SJCRH30 (cell line): ENCODE measurements around the gene VEPH1. TPM values are rescaled to one million over a fixed set of nuclear protein-coding genes. Genes with fewer than 3 reads are reported as not detected.
"Not testable (repeated sequence)": the region's sequence is repeated elsewhere in the genome, so short reads cannot be mapped to it uniquely, and the experiment has no call there.

Experiments
- DNase-seq, 2 experiments: peaks; one replicate each; pipeline ENCODE4 v3.0.0-alpha.2; 2015 to 2020
- H3K27ac ChIP-seq: fragments of 250-450 bp; sonication (Bioruptor Pico); 2 replicates; pipeline ENCODE4 v1.5.1; 2020; ENCODE audit warnings: mild to moderate bottlenecking, moderate library complexity
- H3K27me3 ChIP-seq: fragments of 250-450 bp; sonication (Bioruptor Pico); 2 replicates; pipeline ENCODE4 v1.5.1; 2020; ENCODE audit warnings: mild to moderate bottlenecking, moderate library complexity
- H3K36me3 ChIP-seq: fragments of 250-450 bp; sonication (Bioruptor Pico); 2 replicates; pipeline ENCODE4 v1.5.1; 2020; ENCODE audit warnings: mild to moderate bottlenecking, moderate library complexity
- H3K4me1 ChIP-seq: fragments of 250-450 bp; sonication (Bioruptor Pico); 2 replicates; pipeline ENCODE4 v1.5.1; 2020; ENCODE audit warnings: mild to moderate bottlenecking, moderate library complexity
- H3K4me3 ChIP-seq: fragments of 250-450 bp; sonication (Bioruptor Pico); 2 replicates; pipeline ENCODE4 v1.5.1; 2020; ENCODE audit warnings: mild to moderate bottlenecking, moderate library complexity
- H3K9me3 ChIP-seq: fragments of 250-450 bp; sonication (Bioruptor Pico); replicated peaks from 2 replicates; pipeline ENCODE4 v1.5.1; 2020; ENCODE audit warnings: mild to moderate bottlenecking, moderate library complexity
- total RNA-seq: library from RNA; depleted of rRNA; stranded (reverse); fragments of >200 nt; shearing (Covaris generic); gene quantifications from 2 replicates; pipeline ENCODE4 v1.2.3, GENCODE V29; 2014

The VEPH1 gene
- total RNA-seq, 1 experiment from 2014 or later, result not detected

DNA sequence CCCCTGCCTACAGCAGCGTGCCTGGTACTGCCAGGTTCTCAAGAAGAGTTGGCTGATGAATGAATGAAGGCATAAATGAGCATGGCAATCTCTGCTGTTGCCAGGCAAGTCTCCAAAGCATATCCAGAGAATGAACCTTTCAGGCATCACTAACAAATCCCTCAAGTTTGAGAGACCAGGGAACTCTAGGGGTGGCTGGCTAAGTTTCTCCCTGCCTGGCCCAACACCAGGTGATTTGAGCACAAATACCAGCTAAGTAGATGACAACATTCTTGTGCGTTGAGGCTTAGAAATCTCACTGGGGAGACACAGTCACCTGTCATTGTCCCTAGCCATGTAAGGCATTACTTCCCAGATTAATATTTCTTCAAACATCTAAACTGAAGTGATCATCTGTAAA, 147.9 kb downstream of the VEPH1 start:
- Histone ChIP-seq H3K27ac (no peak overlapping the region), H3K4me3 (no peak overlapping the region), H3K36me3 (no peaks in the 10 kb centered on the region), H3K4me1 (no peaks in the 10 kb centered on the region), H3K27me3 (no peaks in the 10 kb centered on the region), H3K9me3 (no peaks in the 10 kb centered on the region)
- no peak for DNase-seq

DNA sequence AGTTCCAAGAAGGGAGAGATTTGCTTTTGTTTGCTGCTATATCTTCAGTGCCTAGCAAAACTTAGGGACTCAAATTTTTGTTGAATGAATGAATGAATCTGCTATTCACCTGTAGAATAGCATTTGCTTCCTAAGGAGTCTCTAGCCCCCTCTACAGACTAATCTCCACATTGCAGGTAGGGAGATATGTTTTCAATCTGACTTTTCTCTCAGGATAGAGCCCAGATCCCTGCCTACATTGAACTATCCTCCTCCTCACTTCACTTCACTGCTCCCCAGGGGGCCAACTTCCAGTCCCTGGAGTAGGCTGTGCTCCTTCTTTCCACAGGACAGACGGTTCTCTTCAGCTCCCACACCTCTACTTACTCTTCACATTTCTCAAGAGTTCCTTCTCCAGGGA, 148.5 kb downstream of the VEPH1 start:
- H3K9me3 ChIP-seq, result no peaks in the 10 kb centered on the region
- H3K4me1 ChIP-seq, result no peaks in the 10 kb centered on the region
- no peaks in the 10 kb centered on the region for H3K27me3 ChIP-seq
- no peak overlapping the region for H3K27ac ChIP-seq
- H3K36me3 ChIP-seq, result no peaks in the 10 kb centered on the region
- peak in 1 of 2 experiments; percentile 23 for DNase-seq
- H3K4me3 ChIP-seq, result no peak overlapping the region

DNA sequence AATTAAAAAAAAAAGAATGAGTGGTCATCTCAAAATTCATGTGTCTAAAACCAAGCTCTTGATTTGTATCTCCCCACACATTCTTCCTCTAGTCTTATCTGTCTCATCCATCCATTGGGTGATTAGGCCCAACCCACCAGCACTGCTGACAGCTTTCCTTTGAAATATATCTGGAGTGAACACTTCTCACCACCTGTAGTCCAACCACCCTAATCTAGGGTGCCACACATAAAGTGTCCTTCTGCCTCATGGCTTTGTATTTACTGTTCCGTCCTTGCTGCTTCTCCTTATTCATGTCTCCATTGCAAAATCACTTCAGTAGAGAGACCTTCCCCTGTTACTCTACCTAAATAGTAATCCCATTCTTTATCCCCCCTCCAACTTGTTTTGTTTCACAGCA, 149.0 kb downstream of the VEPH1 start:
- DNase-seq, result no peak
- Histone ChIP-seq H3K4me1 (no peaks in the 10 kb centered on the region), H3K27me3 (no peaks in the 10 kb centered on the region), H3K27ac (no peak overlapping the region), H3K4me3 (no peak overlapping the region), H3K9me3 (no peaks in the 10 kb centered on the region), H3K36me3 (no peaks in the 10 kb centered on the region)

DNA sequence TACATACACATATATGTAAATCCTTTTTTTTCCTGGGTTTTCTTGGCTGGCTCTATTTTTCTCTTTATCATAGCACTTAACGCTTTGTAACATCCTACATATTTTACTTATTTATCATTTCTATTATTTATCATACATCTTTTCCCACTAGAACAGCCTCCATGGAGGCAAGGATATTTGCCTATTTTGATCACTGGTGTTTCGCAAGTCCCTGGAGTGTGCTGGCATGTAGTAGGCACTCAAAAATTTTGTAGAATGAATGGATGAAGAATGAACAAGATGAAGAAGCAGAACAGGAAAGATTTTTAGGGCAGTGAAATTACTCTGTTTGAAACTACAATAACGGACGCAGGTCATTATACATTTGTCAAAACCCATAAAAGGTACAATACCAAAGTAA, 149.6 kb downstream of the VEPH1 start:
- DNase-seq, result no peak
- no peak overlapping the region for H3K27ac ChIP-seq
- no peak overlapping the region for H3K4me3 ChIP-seq
- no peaks in the 10 kb centered on the region for H3K4me1 ChIP-seq
- H3K9me3 ChIP-seq, result no peaks in the 10 kb centered on the region
- no peaks in the 10 kb centered on the region for H3K27me3 ChIP-seq
- no peaks in the 10 kb centered on the region for H3K36me3 ChIP-seq

DNA sequence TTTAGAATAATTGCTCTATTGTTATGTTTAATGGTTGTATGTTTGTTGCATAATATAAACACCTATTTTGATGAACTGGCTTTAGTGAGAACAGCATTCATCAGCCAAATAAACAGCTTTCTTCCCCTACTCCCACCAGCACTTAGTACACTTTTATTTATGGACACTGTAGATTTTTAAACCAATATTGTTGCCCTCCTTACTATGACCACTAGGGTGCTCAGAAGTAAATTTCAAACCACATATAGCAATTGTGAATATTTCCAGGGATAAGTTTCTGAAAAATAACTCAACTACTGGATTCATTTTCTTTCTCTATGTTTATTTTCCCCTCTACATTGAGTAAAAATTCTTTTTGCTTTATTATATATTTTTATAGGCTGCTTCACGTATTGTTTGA, 151.2 kb downstream of the VEPH1 start:
- DNase-seq, result no peak
- Histone ChIP-seq H3K36me3 (no peaks in the 10 kb centered on the region), H3K27me3 (no peaks in the 10 kb centered on the region), H3K9me3 (no peaks in the 10 kb centered on the region), H3K27ac (no peak overlapping the region), H3K4me1 (no peaks in the 10 kb centered on the region), H3K4me3 (no peak overlapping the region)

DNA sequence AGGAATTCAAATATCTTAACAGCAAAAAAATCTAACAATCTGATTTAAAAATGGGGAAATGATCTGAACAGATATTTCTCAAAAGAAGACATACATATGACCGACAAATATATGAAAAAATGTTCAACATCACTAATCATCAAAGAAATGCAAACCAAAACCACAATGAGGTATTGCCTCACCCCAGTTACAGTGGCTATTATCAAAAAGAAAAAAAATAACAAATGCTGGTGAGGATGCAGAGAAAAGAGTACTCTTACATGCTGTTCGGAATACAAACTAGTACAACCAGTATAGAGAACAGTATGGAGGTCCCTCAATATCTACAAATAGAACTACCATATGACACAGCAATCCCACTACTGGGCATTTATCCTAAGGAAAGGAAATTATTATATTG, 152.6 kb downstream of the VEPH1 start:
- not testable (repeated sequence) for H3K36me3 ChIP-seq, H3K4me1 ChIP-seq, H3K9me3 ChIP-seq, H3K4me3 ChIP-seq, H3K27ac ChIP-seq, DNase-seq, H3K27me3 ChIP-seq

DNA sequence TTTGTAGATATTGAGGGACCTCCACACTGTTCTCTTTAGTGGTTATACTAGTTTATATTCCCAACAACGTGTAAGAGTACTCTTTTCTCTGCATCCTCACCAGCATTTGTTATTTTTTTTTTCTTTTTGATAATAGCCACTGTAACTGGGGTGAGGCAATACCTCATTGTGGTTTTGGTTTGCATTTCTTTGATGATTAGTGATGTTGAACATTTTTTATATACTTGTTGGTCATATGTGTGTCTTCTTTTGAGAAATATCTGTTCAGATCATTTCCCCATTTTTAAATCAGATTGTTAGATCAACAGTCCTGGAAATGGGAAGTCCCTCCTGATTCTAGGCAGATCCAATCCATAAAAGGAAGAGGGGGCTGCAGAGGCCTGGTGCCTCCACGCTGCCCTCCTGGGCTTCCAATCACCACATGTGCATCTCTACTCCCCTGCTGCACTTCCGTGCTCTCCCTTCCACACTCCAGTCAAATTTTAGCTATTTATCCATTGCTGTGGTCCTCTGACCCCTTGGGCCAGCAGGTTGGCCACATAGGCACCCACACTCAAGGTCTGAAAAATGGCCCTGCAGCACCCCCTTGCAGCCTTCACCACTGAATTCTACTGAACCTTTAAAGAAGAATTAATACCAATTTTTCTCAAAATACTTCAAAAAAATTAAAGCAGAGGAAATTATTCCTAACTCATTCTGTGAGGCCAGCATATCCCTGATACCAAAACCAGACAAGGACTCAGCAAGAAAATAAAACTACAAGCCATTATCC, 154.7 kb downstream of the VEPH1 start:
- not testable (repeated sequence) for DNase-seq, H3K4me1 ChIP-seq, H3K9me3 ChIP-seq, H3K4me3 ChIP-seq, H3K36me3 ChIP-seq, H3K27me3 ChIP-seq, H3K27ac ChIP-seq

DNA sequence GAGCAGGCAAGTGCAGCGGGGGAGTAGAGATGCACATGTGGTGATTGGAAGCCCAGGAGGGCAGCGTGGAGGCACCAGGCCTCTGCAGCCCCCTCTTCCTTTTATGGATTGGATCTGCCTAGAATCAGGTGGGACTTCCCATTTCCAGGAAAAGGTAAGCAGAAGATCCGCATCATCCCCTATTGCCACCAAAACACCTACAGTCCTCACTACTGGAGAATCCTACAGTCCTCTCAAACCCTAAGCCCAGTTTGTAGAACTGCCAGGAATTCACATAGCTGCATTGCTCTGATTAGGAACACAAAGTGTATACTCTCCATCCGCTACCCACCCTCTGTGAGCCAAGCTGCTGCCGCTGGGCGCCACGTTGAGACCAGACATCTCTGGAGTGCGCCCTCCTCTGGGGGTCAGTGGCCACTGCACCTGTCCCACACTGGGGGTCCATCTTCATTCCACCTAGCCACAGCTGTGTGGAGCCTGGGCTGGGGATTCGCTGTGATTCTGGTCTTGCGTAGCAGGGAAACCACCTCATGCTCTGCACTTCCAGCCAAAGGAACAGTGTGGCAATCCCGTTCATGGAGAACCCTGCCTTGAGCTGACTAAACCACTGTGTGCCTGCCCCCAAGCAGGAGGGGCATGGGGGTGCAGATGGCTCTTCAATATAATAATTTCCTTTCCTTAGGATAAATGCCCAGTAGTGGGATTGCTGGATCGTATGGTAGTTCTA, 155.5 kb downstream of the VEPH1 start:
- Histone ChIP-seq H3K27me3 (no peaks in the 10 kb centered on the region), H3K4me3 (no peak overlapping the region), H3K27ac (no peak overlapping the region), H3K9me3 (no peaks in the 10 kb centered on the region), H3K36me3 (no peaks in the 10 kb centered on the region), H3K4me1 (no peaks in the 10 kb centered on the region)
- peak; percentile 3 for DNase-seq

DNA sequence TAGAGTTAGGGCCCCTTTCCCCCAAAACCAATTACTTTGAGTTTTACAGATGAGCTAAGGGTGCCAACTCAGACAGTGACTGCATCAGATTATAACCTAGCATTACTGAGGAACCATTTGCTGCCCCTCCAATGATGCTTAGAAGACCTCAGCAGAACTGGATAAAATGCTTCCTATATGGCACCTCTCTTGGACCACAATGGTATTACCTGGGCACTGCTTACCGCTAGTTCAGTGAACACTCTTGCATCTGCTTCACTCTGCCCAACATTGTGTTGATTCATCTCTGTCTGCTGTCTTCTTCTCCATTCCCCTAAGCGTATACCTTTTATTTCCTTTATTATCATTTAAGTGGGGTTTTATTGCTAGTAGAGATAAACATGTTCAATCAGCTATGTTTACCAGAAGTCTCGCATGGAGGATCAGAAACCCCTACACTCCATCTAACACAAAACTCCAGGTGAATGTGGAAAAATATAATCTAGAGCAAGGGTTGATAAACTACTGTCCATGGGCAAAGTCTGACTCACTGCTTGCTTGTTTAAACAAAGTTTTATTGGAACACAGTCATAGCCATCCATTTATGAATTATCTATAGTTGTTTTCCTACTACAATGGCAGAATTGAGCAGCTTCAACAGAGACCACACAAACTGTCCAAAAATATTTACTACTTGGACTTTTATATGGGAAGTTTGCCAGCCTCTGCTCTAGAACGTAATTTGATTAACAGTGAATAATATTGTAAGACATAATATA, 166.8 kb downstream of the VEPH1 start:
- Histone ChIP-seq H3K27me3 (no peaks in the 10 kb centered on the region), H3K4me1 (peaks cover 3% of the 10 kb centered on the region), H3K36me3 (no peaks in the 10 kb centered on the region), H3K9me3 (no peaks in the 10 kb centered on the region), H3K27ac (no peak overlapping the region), H3K4me3 (no peak overlapping the region)
- no peak for DNase-seq

DNA sequence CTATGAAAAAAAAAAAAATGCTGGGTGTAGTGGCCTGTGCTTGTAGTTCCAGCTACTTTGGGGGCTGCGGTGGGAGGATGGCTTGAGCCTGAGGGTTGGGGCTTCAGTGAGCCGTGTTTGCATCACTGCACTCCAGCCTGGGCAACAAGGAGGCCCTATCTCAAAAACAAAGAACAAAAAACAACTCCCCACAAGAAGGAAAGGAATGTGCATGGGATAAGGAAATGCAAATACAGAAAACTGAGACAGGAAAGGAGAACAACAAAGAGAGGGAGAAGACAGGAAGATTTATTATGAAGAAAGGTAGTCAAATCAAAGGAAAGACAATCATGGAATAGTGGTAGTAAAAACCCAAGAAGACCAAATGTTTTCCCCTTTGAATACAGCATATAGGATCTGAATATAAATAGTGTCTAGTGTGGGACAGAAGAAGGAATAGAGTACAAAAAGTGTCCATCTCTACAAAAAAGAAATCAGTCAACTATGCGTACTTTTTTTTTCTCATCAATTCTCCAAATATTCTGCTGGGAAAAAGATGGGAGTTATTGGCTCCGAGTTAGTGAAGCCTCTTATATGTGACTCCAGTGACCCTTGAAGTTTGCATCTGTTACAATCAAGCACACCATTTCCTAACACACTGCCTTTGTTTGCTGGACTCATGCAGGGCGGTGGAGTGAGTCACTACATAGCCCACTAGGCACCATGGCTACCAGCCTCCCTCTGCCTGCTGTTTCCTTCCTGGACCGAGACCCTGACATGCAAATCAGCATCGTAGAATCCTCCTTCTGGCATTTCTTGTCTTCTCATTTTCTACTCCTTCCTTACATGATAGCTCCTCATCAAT, 167.8 kb downstream of the VEPH1 start:
- Histone ChIP-seq H3K9me3 (no peaks in the 10 kb centered on the region), H3K4me3 (no peak overlapping the region), H3K27ac (peak overlapping the region; percentile 30; the same call in 1 of the 2 replicates), H3K4me1 (peaks cover 3% of the 10 kb centered on the region), H3K36me3 (no peaks in the 10 kb centered on the region), H3K27me3 (no peaks in the 10 kb centered on the region)
- DNase-seq, result peak; percentile 55 to 67

DNA sequence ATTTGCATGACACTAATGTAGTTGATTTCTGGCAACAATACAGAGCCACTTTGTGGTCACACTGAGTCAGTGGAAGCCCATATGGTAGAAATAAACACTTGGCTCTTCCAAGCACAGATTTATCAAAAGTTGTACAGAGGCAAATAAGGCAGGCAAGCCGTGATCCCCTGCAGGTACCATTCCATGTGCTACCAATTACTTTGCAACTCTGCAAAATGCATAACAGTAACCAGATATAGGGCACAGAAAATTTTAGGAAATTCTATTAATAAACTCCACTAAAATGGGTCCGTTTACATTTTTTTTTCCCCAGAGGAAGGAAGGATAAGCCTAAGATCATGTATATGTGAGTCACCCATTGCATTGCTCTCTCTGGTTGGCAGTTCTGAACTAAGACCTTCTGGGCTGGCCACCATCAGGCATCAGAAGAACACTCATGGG, 169.6 kb downstream of the VEPH1 start:
- no peak for DNase-seq
- no peak overlapping the region for H3K4me3 ChIP-seq

DNA sequence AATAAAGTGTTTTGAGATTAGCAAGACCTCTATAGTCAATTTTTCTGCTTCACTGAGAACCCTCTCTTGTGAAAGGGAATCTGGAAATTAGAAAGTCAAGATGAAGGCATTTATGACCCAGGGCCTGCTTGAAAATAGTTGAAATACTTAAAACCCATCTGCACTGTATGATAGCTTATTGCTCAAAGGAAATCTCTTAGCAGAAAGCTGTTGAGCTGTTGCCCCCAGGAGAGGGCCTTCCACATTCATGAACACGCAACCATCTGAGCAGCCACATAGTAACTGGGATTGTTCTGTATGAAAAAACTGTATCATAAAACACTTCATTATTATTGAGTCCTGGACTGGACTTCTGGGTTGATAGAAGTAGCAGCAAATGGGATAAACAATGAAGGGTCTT, 173.0 kb downstream of the VEPH1 start:
- H3K27ac ChIP-seq, result no peak overlapping the region
- DNase-seq, result no peak

More for the DNA sequence above, 169.6 kb downstream of the VEPH1 start:
- H3K4me1 ChIP-seq, result peaks cover 3% of the 10 kb centered on the region
- H3K27ac ChIP-seq, result no peak overlapping the region
- H3K36me3 ChIP-seq, result no peaks in the 10 kb centered on the region
- H3K27me3 ChIP-seq, result no peaks in the 10 kb centered on the region
- no peaks in the 10 kb centered on the region for H3K9me3 ChIP-seq

DNA sequence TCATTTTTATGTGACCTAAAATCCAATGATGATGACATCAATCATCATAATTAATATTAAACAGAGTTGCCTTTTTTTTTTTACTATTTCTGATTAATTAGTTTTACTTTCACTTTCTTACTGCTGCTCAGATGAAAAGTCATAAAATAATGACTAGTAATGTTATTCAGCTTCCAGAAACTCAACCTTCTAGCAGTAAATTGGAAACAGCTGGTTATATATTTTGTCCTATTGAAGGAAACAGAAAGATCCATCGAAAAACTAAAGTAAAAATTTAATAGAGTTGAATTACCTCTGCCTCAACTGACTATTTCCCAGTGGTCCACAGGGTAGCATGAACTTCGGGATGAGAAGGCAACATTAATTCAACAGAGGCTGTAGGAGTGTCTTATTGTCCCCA, 173.7 kb downstream of the VEPH1 start:
- Histone ChIP-seq H3K4me3 (no peak overlapping the region), H3K9me3 (no peaks in the 10 kb centered on the region), H3K27me3 (no peaks in the 10 kb centered on the region), H3K36me3 (no peaks in the 10 kb centered on the region), H3K27ac (no peak overlapping the region), H3K4me1 (no peaks in the 10 kb centered on the region)
- DNase-seq, result no peak

More for the DNA sequence above, 173.0 kb downstream of the VEPH1 start:
- no peaks in the 10 kb centered on the region for H3K36me3 ChIP-seq
- no peak overlapping the region for H3K4me3 ChIP-seq
- no peaks in the 10 kb centered on the region for H3K9me3 ChIP-seq
- no peaks in the 10 kb centered on the region; the same call in 1 of the 2 replicates for H3K4me1 ChIP-seq
- H3K27me3 ChIP-seq, result no peaks in the 10 kb centered on the region

DNA sequence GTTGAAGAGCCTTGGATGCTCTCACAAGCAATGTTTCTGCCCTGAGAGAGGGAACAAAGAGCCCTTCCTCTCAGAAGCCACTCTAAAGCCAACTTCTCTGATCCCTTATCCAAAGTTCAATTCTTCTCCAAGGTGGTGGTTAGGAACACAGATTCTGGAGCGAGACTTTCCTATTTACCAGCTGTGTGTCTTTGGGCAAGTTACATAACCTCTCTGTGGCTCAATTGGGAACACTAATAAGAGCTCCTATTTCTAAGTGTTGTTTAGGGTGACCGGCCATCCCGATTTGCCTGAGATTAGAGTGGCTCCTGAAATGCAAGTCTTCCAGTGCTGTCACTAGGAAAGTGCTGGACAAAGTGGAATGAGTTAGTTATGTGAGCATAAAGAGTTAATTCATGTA, 175.4 kb downstream of the VEPH1 start:
- no peak overlapping the region for H3K4me3 ChIP-seq
- H3K27me3 ChIP-seq, result no peaks in the 10 kb centered on the region
- DNase-seq, result no peak
- H3K27ac ChIP-seq, result no peak overlapping the region
- H3K9me3 ChIP-seq, result no peaks in the 10 kb centered on the region
- H3K36me3 ChIP-seq, result no peaks in the 10 kb centered on the region
- no peaks in the 10 kb centered on the region for H3K4me1 ChIP-seq
